Right lobe of liver (tissue), 4 donors: ENCODE data around the gene CCL14.

Source experiments
- POLR2A ChIP-seq: fragments of 450-650 bp; IDR thresholded peaks from one replicate; pipeline ENCODE4 v1.6.1; 2017; ENCODE audit warnings: antibody characterized with exemption, mild to moderate bottlenecking
- TF ChIP-seq, protein P1 (sequence below), 4 donors: fragments of 200-600 bp in 3 of 4; fragments of 450-650 bp in 1 of 4; IDR thresholded peaks; one replicate each; pipeline versions ENCODE4 v1.5.1 to v1.8.0; 2016 to 2022; ENCODE audit warnings: antibody characterized with exemption in 4 of 4, mild to moderate bottlenecking in 2 of 4
- donor health status: DM: no; HTN: no; CAD: no.
- donor health status: DM: no; HTN: no; CAD: no.
- donor health status: DM: no; HTN: yes; CAD: no.

DNA sequence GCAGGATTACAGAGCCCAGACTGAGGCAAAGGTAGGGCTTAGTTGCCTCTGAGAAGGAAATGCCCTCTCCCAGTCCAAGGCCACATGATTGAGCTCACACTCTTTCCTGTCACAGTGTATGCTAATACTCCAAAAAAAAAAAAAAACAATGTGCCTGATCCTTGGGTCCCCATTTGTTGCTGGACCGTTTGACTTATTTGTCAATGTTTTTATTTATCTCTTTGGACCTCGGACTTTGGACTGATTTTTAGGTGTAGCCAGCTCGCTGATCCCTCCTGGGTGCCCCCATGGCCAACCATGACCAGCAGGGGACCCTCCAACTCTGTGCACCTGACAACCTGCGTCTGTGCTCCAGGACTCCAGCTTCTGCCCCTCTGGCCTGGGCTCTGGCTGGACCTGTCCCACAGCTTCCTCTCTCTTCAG is 4.6 kb downstream of the CCL14 start:
- TF ChIP-seq, protein P1, sequence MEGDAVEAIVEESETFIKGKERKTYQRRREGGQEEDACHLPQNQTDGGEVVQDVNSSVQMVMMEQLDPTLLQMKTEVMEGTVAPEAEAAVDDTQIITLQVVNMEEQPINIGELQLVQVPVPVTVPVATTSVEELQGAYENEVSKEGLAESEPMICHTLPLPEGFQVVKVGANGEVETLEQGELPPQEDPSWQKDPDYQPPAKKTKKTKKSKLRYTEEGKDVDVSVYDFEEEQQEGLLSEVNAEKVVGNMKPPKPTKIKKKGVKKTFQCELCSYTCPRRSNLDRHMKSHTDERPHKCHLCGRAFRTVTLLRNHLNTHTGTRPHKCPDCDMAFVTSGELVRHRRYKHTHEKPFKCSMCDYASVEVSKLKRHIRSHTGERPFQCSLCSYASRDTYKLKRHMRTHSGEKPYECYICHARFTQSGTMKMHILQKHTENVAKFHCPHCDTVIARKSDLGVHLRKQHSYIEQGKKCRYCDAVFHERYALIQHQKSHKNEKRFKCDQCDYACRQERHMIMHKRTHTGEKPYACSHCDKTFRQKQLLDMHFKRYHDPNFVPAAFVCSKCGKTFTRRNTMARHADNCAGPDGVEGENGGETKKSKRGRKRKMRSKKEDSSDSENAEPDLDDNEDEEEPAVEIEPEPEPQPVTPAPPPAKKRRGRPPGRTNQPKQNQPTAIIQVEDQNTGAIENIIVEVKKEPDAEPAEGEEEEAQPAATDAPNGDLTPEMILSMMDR (IDR thresholded peaks at IDR 0.05) = peak; percentile 42 to 86 (median 64)
- no peak for TF ChIP-seq POLR2A
